Testis (tissue), 3 donors: ENCODE data around the gene SLC4A8. TPM values are rescaled to one million over a fixed set of nuclear protein-coding genes. Genes with fewer than 3 reads are reported as not detected.
A peak's percentile ranks its signal among the peaks of the same experiment; 100 is the strongest.

Experiments used
- DNase-seq: peaks from one replicate; pipeline ENCODE4 v3.0.0-alpha.2; 2019
- H3K27ac ChIP-seq, 2 donors: fragments of 200-600 bp; sonication (generic); one replicate each; pipeline ENCODE4 v1.5.1; 2019
- H3K27me3 ChIP-seq: fragments of 200-600 bp; sonication (generic); one replicate; pipeline ENCODE4 v1.5.1; 2019
- H3K36me3 ChIP-seq: fragments of 200-600 bp; sonication (generic); one replicate; pipeline ENCODE4 v1.5.1; 2017; ENCODE audit warnings: low read depth; ENCODE audit errors: missing control alignments
- H3K4me1 ChIP-seq: fragments of 200-600 bp; sonication (generic); one replicate; pipeline ENCODE4 v1.5.1; 2019
- H3K4me3 ChIP-seq, 2 donors: fragments of 200-600 bp; sonication (generic); one replicate each; pipeline ENCODE4 v1.5.1; 2017 to 2019
- H3K9me3 ChIP-seq: fragments of 200-600 bp; sonication (generic); one replicate; pipeline ENCODE4 v1.5.1; 2017
- POLR2A ChIP-seq: fragments of 450-650 bp; IDR thresholded peaks from one replicate; pipeline ENCODE4 v1.6.1; 2017; ENCODE audit warnings: antibody characterized with exemption, mild to moderate bottlenecking, moderate library complexity
- WGBS, 2 donors: methylation state at CpG; one replicate each; pipeline ENCODE4 v1.1.5; 2018; 5-methylcytosine and 5-hydroxymethylcytosine counted together
- intact Hi-C: fragments of 100-400 bp; cut with DNase I; formaldehyde crosslinking; loops from one replicate; pipeline ENCODE4 v1.15.1; 2023; ENCODE audit warnings: low total_unique reads
- polyA plus RNA-seq: library from polyadenylated mRNA; stranded (reverse); fragments of 350-450 nt; fragmentation: Illumina TruSeq; extraction: RNeasy Lipid Tissue Mini Kit (QIAGEN cat#74804); gene quantifications from one replicate; pipeline ENCODE4 v1.2.3, GENCODE V29; 2014; ENCODE audit warnings: low read depth, low replicate concordance; ENCODE audit not compliant: insufficient read depth
- total RNA-seq, 2 donors: library from RNA; depleted of rRNA; stranded (reverse); fragments of >200 nt; gene quantifications; one replicate each; pipeline ENCODE4 v1.2.3, GENCODE V29; 2016
- TF ChIP-seq, protein P1 (sequence below), 3 experiments: fragments of 450-650 bp in 2 of 3; fragments of 200-600 bp in 1 of 3; sonication (generic) in 1 of 3; IDR thresholded peaks; one replicate each; pipeline ENCODE4 v1.5.1; 2016 to 2019; ENCODE audit warnings: antibody characterized with exemption in 3 of 3, mild to moderate bottlenecking in 2 of 3, moderate library complexity in 1 of 3

SLC4A8 gene
- total and polyA plus RNA-seq, 3 donors from 2014 or later, result 52.7 to 78.6 (median 63.7) TPM

DNA sequence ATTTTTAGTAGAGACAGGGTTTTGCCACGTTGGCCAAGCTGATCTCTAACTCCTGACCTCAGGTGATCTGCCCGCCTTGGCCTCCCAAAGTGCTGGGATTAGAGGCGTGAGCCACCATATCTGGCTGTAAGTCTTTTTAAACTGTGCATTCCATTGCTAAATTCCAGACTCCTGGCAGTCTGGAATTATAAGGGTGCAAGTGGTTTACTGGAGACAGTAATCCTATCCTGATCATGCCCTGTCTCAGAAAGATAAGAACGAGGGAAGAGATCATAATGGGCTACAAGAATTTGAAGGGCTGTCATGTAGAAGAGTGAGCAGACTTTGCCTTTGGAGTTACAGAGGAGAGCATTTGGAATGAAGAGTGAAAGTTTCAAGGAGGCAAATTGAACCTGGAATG, 6.8 kb upstream of the SLC4A8 start:
- TF ChIP-seq, protein P1, sequence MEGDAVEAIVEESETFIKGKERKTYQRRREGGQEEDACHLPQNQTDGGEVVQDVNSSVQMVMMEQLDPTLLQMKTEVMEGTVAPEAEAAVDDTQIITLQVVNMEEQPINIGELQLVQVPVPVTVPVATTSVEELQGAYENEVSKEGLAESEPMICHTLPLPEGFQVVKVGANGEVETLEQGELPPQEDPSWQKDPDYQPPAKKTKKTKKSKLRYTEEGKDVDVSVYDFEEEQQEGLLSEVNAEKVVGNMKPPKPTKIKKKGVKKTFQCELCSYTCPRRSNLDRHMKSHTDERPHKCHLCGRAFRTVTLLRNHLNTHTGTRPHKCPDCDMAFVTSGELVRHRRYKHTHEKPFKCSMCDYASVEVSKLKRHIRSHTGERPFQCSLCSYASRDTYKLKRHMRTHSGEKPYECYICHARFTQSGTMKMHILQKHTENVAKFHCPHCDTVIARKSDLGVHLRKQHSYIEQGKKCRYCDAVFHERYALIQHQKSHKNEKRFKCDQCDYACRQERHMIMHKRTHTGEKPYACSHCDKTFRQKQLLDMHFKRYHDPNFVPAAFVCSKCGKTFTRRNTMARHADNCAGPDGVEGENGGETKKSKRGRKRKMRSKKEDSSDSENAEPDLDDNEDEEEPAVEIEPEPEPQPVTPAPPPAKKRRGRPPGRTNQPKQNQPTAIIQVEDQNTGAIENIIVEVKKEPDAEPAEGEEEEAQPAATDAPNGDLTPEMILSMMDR (IDR thresholded peaks at IDR 0.05), result no peak
- TF ChIP-seq POLR2A, result no peak
- H3K27ac ChIP-seq, result no peak overlapping the region
- no peak overlapping the region for H3K4me3 ChIP-seq
- intact Hi-C loops, result no loop called here
- H3K9me3 ChIP-seq, result no peaks in the 10 kb centered on the region
- H3K36me3 ChIP-seq, result no peaks in the 10 kb centered on the region
- no peaks in the 10 kb centered on the region for H3K4me1 ChIP-seq
- DNase-seq, result no peak
- 75 to 80% methylated on average over 4 of the region's 4 CpGs for WGBS, 2 donors
- H3K27me3 ChIP-seq, result no peaks in the 10 kb centered on the region

DNA sequence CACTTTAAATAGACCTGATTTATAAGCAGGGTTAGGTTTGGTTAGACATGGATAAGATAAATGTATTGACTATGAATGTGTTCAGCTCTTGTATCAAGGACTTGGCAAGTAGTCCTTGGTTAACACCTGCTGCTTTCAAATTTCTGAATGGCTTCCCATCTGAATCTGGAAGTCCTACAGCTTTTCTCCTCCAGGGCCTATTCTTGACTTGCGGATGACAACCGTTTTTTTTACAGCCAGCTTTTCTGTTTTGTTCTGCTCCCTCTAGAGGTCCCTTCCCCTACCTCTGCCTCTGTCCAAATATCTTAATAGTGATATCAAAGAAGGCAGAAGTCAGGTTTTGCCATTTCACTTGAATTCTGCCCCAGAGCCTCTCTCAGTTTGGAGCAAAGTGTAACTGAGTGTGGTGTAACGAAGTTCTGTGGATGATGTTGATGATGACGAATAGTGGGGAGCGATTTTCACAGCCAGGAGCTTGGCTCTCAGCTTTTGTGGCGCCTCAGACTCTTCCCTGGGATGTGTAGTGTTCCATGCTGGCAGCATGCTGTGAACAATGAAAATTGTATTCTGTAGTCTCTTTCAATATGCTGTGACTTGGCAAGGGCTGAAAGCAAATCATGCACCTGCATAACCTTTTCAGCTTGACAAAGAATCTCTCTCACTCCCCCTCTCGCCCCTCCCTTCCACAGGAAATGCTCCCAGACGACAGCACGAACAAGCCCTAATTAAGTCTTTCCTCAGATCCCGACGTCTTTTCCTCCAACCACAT, 5.0 kb upstream of the SLC4A8 start:
- intact Hi-C loops, result loop anchor here (5.0 kb wide), 1 partner anchor 113 kb away; no protein-coding TSS in a partner anchor
- TF ChIP-seq, protein P1 (IDR thresholded peaks at IDR 0.05), result peak in 1 of 3 experiments; percentile 10
- TF ChIP-seq POLR2A, result no peak

DNA sequence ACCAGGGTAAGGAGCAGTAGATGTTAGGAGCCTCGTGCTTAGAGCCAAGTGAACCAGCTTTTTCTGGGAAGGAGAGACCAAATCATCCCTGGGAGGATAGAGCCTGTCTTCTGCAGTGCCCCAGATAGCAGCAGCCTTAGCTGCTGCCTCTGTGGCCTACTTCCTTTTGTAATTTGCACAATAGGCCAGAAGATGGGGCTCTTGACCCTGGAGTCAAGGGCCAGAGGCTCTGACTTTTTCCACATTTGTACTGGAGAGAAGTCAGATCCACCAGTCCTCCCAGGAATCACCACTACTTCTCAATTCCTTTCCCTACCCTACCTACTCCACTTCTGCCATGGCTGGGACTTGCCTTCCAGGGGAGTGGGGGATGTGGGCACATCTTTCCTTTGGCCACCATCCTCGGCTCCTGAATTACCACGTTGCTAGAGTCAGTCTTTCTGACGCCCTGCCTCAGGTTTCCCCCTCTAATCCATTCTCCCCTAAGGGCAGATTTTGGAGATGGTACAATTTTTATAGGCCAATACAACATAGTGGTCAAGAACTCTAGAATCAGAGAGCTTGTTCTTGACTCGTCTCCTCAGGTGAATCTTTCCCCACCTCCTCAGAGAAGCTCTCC, 3.3 kb upstream of the SLC4A8 start:
- intact Hi-C loops, result loop anchor here (5.0 kb wide), 1 partner anchor 111 kb away; no protein-coding TSS in a partner anchor
- Histone ChIP-seq H3K27ac (no peak overlapping the region), H3K4me3 (no peak overlapping the region), H3K27me3 (no peaks in the 10 kb centered on the region), H3K9me3 (no peaks in the 10 kb centered on the region), H3K4me1 (no peaks in the 10 kb centered on the region), H3K36me3 (no peaks in the 10 kb centered on the region)
- DNase-seq, result peak; percentile 74
- WGBS, 2 donors, result 60 to 70% methylated on average over 5 of the region's 5 CpGs
- TF ChIP-seq POLR2A, result no peak
- TF ChIP-seq, protein P1 (IDR thresholded peaks at IDR 0.05), result peak in 2 of 3 experiments; percentile 56 to 57

More for the DNA sequence above, 5.0 kb upstream of the SLC4A8 start:
- 56 to 60% methylated on average over 11 of the region's 11 CpGs for WGBS, 2 donors
- no peaks in the 10 kb centered on the region for H3K36me3 ChIP-seq
- H3K4me3 ChIP-seq, result no peak overlapping the region
- no peaks in the 10 kb centered on the region for H3K27me3 ChIP-seq
- H3K4me1 ChIP-seq, result no peaks in the 10 kb centered on the region
- no peak for DNase-seq
- no peaks in the 10 kb centered on the region for H3K9me3 ChIP-seq
- no peak overlapping the region for H3K27ac ChIP-seq

DNA sequence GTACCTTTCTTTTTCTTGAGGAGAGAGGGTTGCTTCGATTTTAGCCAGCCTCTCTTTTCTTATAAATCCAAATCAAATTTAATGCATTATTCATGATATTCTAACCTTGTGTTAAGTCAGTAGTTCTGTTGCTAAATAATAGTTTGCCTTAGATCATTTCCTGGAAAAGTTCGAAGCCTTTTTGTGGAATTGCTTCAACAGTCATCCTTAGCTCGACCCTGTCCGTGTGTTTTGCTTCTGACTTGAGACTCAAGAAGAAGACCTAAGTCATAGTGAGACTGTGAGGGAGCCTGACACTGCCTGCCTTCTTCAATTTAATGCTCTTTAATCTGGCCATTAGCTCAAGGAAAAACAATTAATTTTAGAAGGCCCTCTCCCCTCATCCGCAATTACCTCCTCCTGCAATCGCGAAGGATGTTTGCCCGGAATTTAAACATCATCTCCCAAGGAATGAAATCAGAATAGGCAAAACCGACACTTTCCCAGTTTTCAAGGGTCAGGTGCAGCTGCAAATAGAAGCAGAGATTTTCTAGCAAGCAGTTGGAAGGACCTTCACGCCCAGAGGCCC, 453 bp upstream of the SLC4A8 start:
- 14 to 17% methylated on average over 10 of the region's 10 CpGs for WGBS, 2 donors
- intact Hi-C loops, result loop anchor here (5.0 kb wide), 1 partner anchor 108 kb away; no protein-coding TSS in a partner anchor
- H3K9me3 ChIP-seq, result no peaks in the 10 kb centered on the region
- peak overlapping the region in 1 of 2 donors; percentile 64 for H3K27ac ChIP-seq
- H3K36me3 ChIP-seq, result no peaks in the 10 kb centered on the region
- peak overlapping the region; percentile 50 to 73 for H3K4me3 ChIP-seq
- H3K4me1 ChIP-seq, result no peaks in the 10 kb centered on the region
- no peaks in the 10 kb centered on the region for H3K27me3 ChIP-seq
- TF ChIP-seq, protein P1 (IDR thresholded peaks at IDR 0.05), result no peak
- DNase-seq, result no peak
